ENCODE data around the gene MRRF. TPM values are rescaled to one million over a fixed set of nuclear protein-coding genes. Genes with fewer than 3 reads are reported as not detected.

MRRF gene
- total RNA-seq, 3 donors from 2014 or later (not counting 1 experiment from before 2014, with no cell fraction given): 17.7 to 29.9 (median 21.3) TPM

GRCh38 chr9:122251351-122251750 lies 13.3 kb upstream of the MRRF start:
- Mint-ChIP-seq H3K4me3 (no peak overlapping the region), H3K36me3 (peaks cover 18% of the 10 kb centered on the region), H3K27ac (peak overlapping the region; percentile 15 to 52), H3K9me3 (no peaks in the 10 kb centered on the region), H3K27me3 (ENCODE audit: low read depth in 2 of 2) (no peaks in the 10 kb centered on the region), H3K4me1 (peaks cover 20 to 23% of the 10 kb centered on the region in 2 donors)
- 96% methylated on average over 1 of the region's 2 CpGs for WGBS (ENCODE audit: insufficient coverage)
- H3K4me3 ChIP-seq (ENCODE audit: low read length): no peak overlapping the region
- intact Hi-C loops (cut with micrococcal nuclease): no loop called here
- no peak for TF ChIP-seq CTCF (IDR thresholded peaks at IDR 0.05)
- no peak for ATAC-seq
- no peak for DNase-seq
- H3K9me3 ChIP-seq (ENCODE audit: control insufficient read depth, insufficient read depth, low read length): no peaks in the 10 kb centered on the region
- H3K27me3 ChIP-seq (ENCODE audit: control insufficient read depth, insufficient read depth, low read length): no peaks in the 10 kb centered on the region
- peaks cover 68% of the 10 kb centered on the region for H3K36me3 ChIP-seq (ENCODE audit: control insufficient read depth, insufficient read depth, low read length)
- no peaks in the 10 kb centered on the region for H3K4me1 ChIP-seq (ENCODE audit: control insufficient read depth, insufficient read depth, low read length)
- H3K27ac ChIP-seq (ENCODE audit: low read length): no peak overlapping the region

- H3K27ac ChIP-seq (ENCODE audit: low read length): no peak overlapping the region
- TF ChIP-seq CTCF (IDR thresholded peaks at IDR 0.05): no peak
- Mint-ChIP-seq H3K4me3 (no peak overlapping the region), H3K9me3 (no peaks in the 10 kb centered on the region), H3K27ac (peak overlapping the region; percentile 52 to 57), H3K27me3 (ENCODE audit: low read depth in 2 of 2) (no peaks in the 10 kb centered on the region), H3K4me1 (peaks cover 21 to 23% of the 10 kb centered on the region in 2 donors), H3K36me3 (peaks cover 7% of the 10 kb centered on the region)
- DNase-seq: no peak
- H3K27me3 ChIP-seq (ENCODE audit: control insufficient read depth, insufficient read depth, low read length): no peaks in the 10 kb centered on the region
- no peaks in the 10 kb centered on the region for H3K9me3 ChIP-seq (ENCODE audit: control insufficient read depth, insufficient read depth, low read length)
- 96% methylated on average over 4 of the region's 5 CpGs for WGBS (ENCODE audit: insufficient coverage)
- H3K4me1 ChIP-seq (ENCODE audit: control insufficient read depth, insufficient read depth, low read length): no peaks in the 10 kb centered on the region
- intact Hi-C loops (cut with micrococcal nuclease): no loop called here
- no peak overlapping the region for H3K4me3 ChIP-seq (ENCODE audit: low read length)
- ATAC-seq: no peak
- H3K36me3 ChIP-seq (ENCODE audit: control insufficient read depth, insufficient read depth, low read length): peaks cover 65% of the 10 kb centered on the region
Measured at GRCh38 chr9:122252796-122253195, 11.9 kb upstream of the MRRF start.

- Mint-ChIP-seq H3K4me3 (no peak overlapping the region), H3K27me3 (ENCODE audit: low read depth in 2 of 2) (no peaks in the 10 kb centered on the region), H3K27ac (peak overlapping the region in 1 of 2 donors; percentile 1), H3K4me1 (peaks cover 21 to 28% of the 10 kb centered on the region in 2 donors), H3K36me3 (peaks cover 7% of the 10 kb centered on the region), H3K9me3 (no peaks in the 10 kb centered on the region)
- Histone ChIP-seq H3K9me3 (ENCODE audit: control insufficient read depth, insufficient read depth, low read length) (no peaks in the 10 kb centered on the region), H3K4me3 (ENCODE audit: low read length) (no peak overlapping the region), H3K36me3 (ENCODE audit: control insufficient read depth, insufficient read depth, low read length) (peaks cover 60% of the 10 kb centered on the region), H3K27ac (ENCODE audit: low read length) (no peak overlapping the region), H3K27me3 (ENCODE audit: control insufficient read depth, insufficient read depth, low read length) (no peaks in the 10 kb centered on the region), H3K4me1 (ENCODE audit: control insufficient read depth, insufficient read depth, low read length) (no peaks in the 10 kb centered on the region)
- DNase-seq: no peak
- 97% methylated on average over 3 of the region's 3 CpGs for WGBS (ENCODE audit: insufficient coverage)
- no peak for ATAC-seq
- intact Hi-C loops (cut with micrococcal nuclease): no loop called here
- no peak for TF ChIP-seq CTCF (IDR thresholded peaks at IDR 0.05)
Measured at GRCh38 chr9:122254761-122255160, 9.9 kb upstream of the MRRF start.

- Histone ChIP-seq H3K4me3 (ENCODE audit: low read length) (no peak overlapping the region), H3K36me3 (ENCODE audit: control insufficient read depth, insufficient read depth, low read length) (peaks cover 63% of the 10 kb centered on the region), H3K27me3 (ENCODE audit: control insufficient read depth, insufficient read depth, low read length) (no peaks in the 10 kb centered on the region), H3K27ac (ENCODE audit: low read length) (no peak overlapping the region), H3K9me3 (ENCODE audit: control insufficient read depth, insufficient read depth, low read length) (no peaks in the 10 kb centered on the region), H3K4me1 (ENCODE audit: control insufficient read depth, insufficient read depth, low read length) (no peaks in the 10 kb centered on the region)
- TF ChIP-seq CTCF (IDR thresholded peaks at IDR 0.05): no peak
- DNase-seq: no peak
- 93% methylated on average over 2 of the region's 5 CpGs for WGBS (ENCODE audit: insufficient coverage)
- Mint-ChIP-seq H3K4me1 (peaks cover 26 to 34% of the 10 kb centered on the region in 2 donors), H3K9me3 (no peaks in the 10 kb centered on the region), H3K27me3 (ENCODE audit: low read depth in 2 of 2) (no peaks in the 10 kb centered on the region), H3K4me3 (no peak overlapping the region), H3K27ac (peak overlapping the region in 1 of 2 donors; percentile 11), H3K36me3 (peaks cover 14% of the 10 kb centered on the region)
- ATAC-seq: no peak
- intact Hi-C loops (cut with micrococcal nuclease): no loop called here
Measured at GRCh38 chr9:122256206-122256605, 8.5 kb upstream of the MRRF start.

All from natural killer cell (primary cell).